ENCODE results near the gene SUN2. TPM values are rescaled to one million over a fixed set of nuclear protein-coding genes. Genes with fewer than 3 reads are reported as not detected.

Gene SUN2
- total and polyA plus RNA-seq, 2 of the 4 experiments (the other 2 are of a cell fraction): 27.8 to 50.0 TPM

- TF ChIP-seq CEBPB (IDR thresholded peaks at IDR 0.05; ENCODE audit: low read depth, low read length) (no peak), USF2 (IDR thresholded peaks at IDR 0.05; ENCODE audit: low read depth, low read length) (no peak), FOS (IDR thresholded peaks at IDR 0.05; ENCODE audit: low read depth, low read length) (no peak), ELK1 (IDR thresholded peaks at IDR 0.05; ENCODE audit: borderline replicate concordance, low read depth, low read length) (no peak), RFX5 (IDR thresholded peaks at IDR 0.05; ENCODE audit: low read depth, low read length) (no peak)
These were observed 31.6 kb downstream of the SUN2 start for GRCh38 chr22:38724176-38724575.

More at GRCh38 chr22:38724176-38724575, 31.6 kb downstream of the SUN2 start:
- H3K9ac ChIP-seq (ENCODE audit: low read depth, low read length): no peak overlapping the region
- no peak overlapping the region for H3K23ac ChIP-seq (ENCODE audit: low read depth, low read length)
- peaks cover 7% of the 10 kb centered on the region; the same call in 1 of the 2 replicates for H4K20me1 ChIP-seq (ENCODE audit: insufficient read depth, low read length)
- H3K56ac ChIP-seq (ENCODE audit: extremely low read depth, insufficient read depth, low read length): no peak overlapping the region
- H2AFZ ChIP-seq (replicated peaks; ENCODE audit: low read length, poor library complexity): no peak overlapping the region
- H2BK15ac ChIP-seq (ENCODE audit: low read depth, low read length): no peak overlapping the region
- in situ Hi-C loops (cut with MboI; ENCODE audit: low sequenced_read_pairs) (no loop called here), dilution Hi-C loops (cut with HindIII; ENCODE audit: low sequenced_read_pairs, unreplicated experiment) (no loop called here), intact Hi-C loops (cut with micrococcal nuclease) (no loop called here)
- POLR2A ChIA-PET (ENCODE audit: unreplicated experiment): no interaction called here
- no peak overlapping the region for H4K5ac ChIP-seq (ENCODE audit: low read depth, low read length)
- CTCF ChIA-PET: interaction anchor here (1.2 to 2.2 kb wide), 3 partner anchors 10 to 17 kb away, joined by 3 to 11 read pairs (median 4); no protein-coding TSS in a partner anchor
- no peak overlapping the region for H2AK5ac ChIP-seq (ENCODE audit: low read depth, low read length)
- H3K4me2 ChIP-seq (ENCODE audit: low read depth, low read length): no peak overlapping the region
- no peak overlapping the region for H3K4ac ChIP-seq (ENCODE audit: low read depth, low read length)
- no peak overlapping the region for H3K4me3 ChIP-seq (ENCODE audit: insufficient read depth, low read depth, low read length)
- no peak overlapping the region for H3K14ac ChIP-seq (replicated peaks; ENCODE audit: low read depth, low read length)
- no peak overlapping the region for H3K27ac ChIP-seq (ENCODE audit: insufficient read depth, low read length)
- H3K36me3 ChIP-seq (ENCODE audit: control insufficient read depth, insufficient read depth, low read length): peaks cover 66% of the 10 kb centered on the region
- peaks cover 20 to 49% of the 10 kb centered on the region in 2 experiments for H3K79me1 ChIP-seq (ENCODE audit: low read depth in 1 of 2, low read length in 2 of 2)
- H3K27me3 ChIP-seq (ENCODE audit: control insufficient read depth, insufficient read depth, low read length): no peaks in the 10 kb centered on the region
- no peak for DNase-seq
- H3K9me1 ChIP-seq (ENCODE audit: insufficient read depth, low read length): peaks cover 7% of the 10 kb centered on the region; the same call in 1 of the 2 replicates
- no peak overlapping the region for H2BK5ac ChIP-seq (ENCODE audit: low read depth, low read length, poor library complexity, severe bottlenecking)
- H2AK9ac ChIP-seq (replicated peaks; ENCODE audit: low read depth, low read length, poor library complexity): no peak overlapping the region
- no peak overlapping the region for H2BK120ac ChIP-seq (ENCODE audit: low read depth, low read length)
- H3K18ac ChIP-seq (ENCODE audit: low read depth, low read length): no peak overlapping the region
- BruUV-seq (replicated peaks): no TSS peak
- H3K9me3 ChIP-seq (ENCODE audit: control insufficient read depth, insufficient read depth, low read length): no peaks in the 10 kb centered on the region
- WGBS, 2 experiments (ENCODE audit: extremely low coverage in 2 of 2, insufficient read length in 1 of 2): no CpG with 5 or more reads among the region's 7 CpGs
- H4K8ac ChIP-seq (ENCODE audit: low read depth in 2 of 2, low read length in 2 of 2): no peak overlapping the region
- H4K91ac ChIP-seq (ENCODE audit: insufficient read depth, low read depth, low read length): no peak overlapping the region
- ATAC-seq (ENCODE audit: low read depth): no peak
- H3K4me1 ChIP-seq (ENCODE audit: control insufficient read depth, insufficient read depth, low read length): no peaks in the 10 kb centered on the region; the same call in 1 of the 2 replicates
- H2BK20ac ChIP-seq (ENCODE audit: low read depth, low read length): no peak overlapping the region
